Fibroblast of lung (primary cell): ENCODE measurements around the gene SLC49A4. TPM values are rescaled to one million over a fixed set of nuclear protein-coding genes. Genes with fewer than 3 reads are reported as not detected.

ENCODE experiments used
- DNase-seq, 2 donors: peaks; one replicate each; pipeline versions ENCODE4 v3.0.0 to v3.0.0-alpha.2; 2010; ENCODE audit warnings: low read depth in 2 of 2
- H2AFZ ChIP-seq: 2 replicates; pipeline ENCODE4 v1.5.1; 2012; ENCODE audit warnings: low read length, control low read depth, inconsistent platforms
- H3K27ac ChIP-seq: 2 replicates; pipeline ENCODE4 v1.5.1; 2011; ENCODE audit warnings: low read length, control low read depth; ENCODE audit not compliant: insufficient read depth
- H3K27me3 ChIP-seq: 2 replicates; pipeline ENCODE4 v1.5.1; 2011; ENCODE audit warnings: mild to moderate bottlenecking, low read length; ENCODE audit not compliant: control insufficient read depth, insufficient read depth
- H3K36me3 ChIP-seq: 2 replicates; pipeline ENCODE4 v1.5.1; 2011; ENCODE audit warnings: low read length; ENCODE audit not compliant: control insufficient read depth, insufficient read depth
- H3K4me1 ChIP-seq: 2 replicates; pipeline ENCODE4 v1.5.1; 2011; ENCODE audit warnings: low read length; ENCODE audit not compliant: control insufficient read depth, insufficient read depth; ENCODE audit errors: extremely low read depth
- H3K4me2 ChIP-seq: 2 replicates; pipeline ENCODE4 v1.5.1; 2011; ENCODE audit warnings: low read length, control low read depth; ENCODE audit not compliant: insufficient read depth; ENCODE audit errors: extremely low read depth
- H3K4me3 ChIP-seq, 4 experiments: fragments of 200-600 bp in 1 of 4; sonication (generic) in 1 of 4; replicated peaks in 1 of 4; 2 replicates each; pipeline ENCODE4 v1.5.1; 2011 to 2016; ENCODE audit warnings: low read length in 4 of 4, low read depth in 3 of 4, mild to moderate bottlenecking in 3 of 4, control low read depth in 2 of 4, inconsistent platforms in 1 of 4, mixed read lengths in 1 of 4; ENCODE audit not compliant: insufficient read depth in 1 of 4; ENCODE audit errors: control extremely low read depth in 1 of 4
- H3K79me2 ChIP-seq: 2 replicates; pipeline ENCODE4 v1.5.1; 2012; ENCODE audit warnings: mild to moderate bottlenecking, low read length, inconsistent platforms; ENCODE audit not compliant: control insufficient read depth, insufficient read depth
- H3K9ac ChIP-seq: 2 replicates; pipeline ENCODE4 v1.5.1; 2011; ENCODE audit warnings: mild to moderate bottlenecking, low read length, control low read depth; ENCODE audit not compliant: insufficient read depth
- H3K9me3 ChIP-seq: 2 replicates; pipeline ENCODE4 v1.5.1; 2012; ENCODE audit warnings: low read depth, low read length; ENCODE audit not compliant: control insufficient read depth, insufficient read depth
- H4K20me1 ChIP-seq: 2 replicates; pipeline ENCODE4 v1.5.1; 2011; ENCODE audit warnings: low read length; ENCODE audit not compliant: control insufficient read depth, insufficient read depth; ENCODE audit errors: extremely low read depth
- EZH2 ChIP-seq: IDR thresholded peaks from 2 replicates; pipeline ENCODE4 v1.5.1; 2012; ENCODE audit warnings: low read length, control low read depth, mild to moderate bottlenecking; ENCODE audit errors: missing control alignments
- polyA plus RNA-seq, 2 donors: library from polyadenylated mRNA; depleted of rRNA in 1 of 2; stranded (reverse) in 1 of 2; unstranded in 1 of 2; fragments of >200 nt; gene quantifications; 2 replicates each; pipeline ENCODE4 v1.2.1, GENCODE V29; 2011 to 2012; ENCODE audit warnings: missing spikeins in 1 of 2
- total RNA-seq: library from RNA; depleted of rRNA; stranded (reverse); fragments of >200 nt; gene quantifications from 2 replicates; pipeline ENCODE4 v1.2.1, GENCODE V29; 2014
- TF ChIP-seq, protein P1 (sequence below), 2 donors: IDR thresholded peaks in 1 of 2; conservative IDR thresholded peaks in 1 of 2; 1 replicate in 1 of 2; 2 replicates in 1 of 2; pipeline ENCODE4 v1.5.1; 2011 to 2012; ENCODE audit warnings: low read length in 2 of 2, control low read depth in 1 of 2, inconsistent platforms in 1 of 2, low read depth in 1 of 2, mild to moderate bottlenecking in 1 of 2

Gene SLC49A4
- total and polyA plus RNA-seq, 2 donors (not counting 1 experiment from before 2014, with no cell fraction given) = 14.5 to 20.6 TPM

DNA sequence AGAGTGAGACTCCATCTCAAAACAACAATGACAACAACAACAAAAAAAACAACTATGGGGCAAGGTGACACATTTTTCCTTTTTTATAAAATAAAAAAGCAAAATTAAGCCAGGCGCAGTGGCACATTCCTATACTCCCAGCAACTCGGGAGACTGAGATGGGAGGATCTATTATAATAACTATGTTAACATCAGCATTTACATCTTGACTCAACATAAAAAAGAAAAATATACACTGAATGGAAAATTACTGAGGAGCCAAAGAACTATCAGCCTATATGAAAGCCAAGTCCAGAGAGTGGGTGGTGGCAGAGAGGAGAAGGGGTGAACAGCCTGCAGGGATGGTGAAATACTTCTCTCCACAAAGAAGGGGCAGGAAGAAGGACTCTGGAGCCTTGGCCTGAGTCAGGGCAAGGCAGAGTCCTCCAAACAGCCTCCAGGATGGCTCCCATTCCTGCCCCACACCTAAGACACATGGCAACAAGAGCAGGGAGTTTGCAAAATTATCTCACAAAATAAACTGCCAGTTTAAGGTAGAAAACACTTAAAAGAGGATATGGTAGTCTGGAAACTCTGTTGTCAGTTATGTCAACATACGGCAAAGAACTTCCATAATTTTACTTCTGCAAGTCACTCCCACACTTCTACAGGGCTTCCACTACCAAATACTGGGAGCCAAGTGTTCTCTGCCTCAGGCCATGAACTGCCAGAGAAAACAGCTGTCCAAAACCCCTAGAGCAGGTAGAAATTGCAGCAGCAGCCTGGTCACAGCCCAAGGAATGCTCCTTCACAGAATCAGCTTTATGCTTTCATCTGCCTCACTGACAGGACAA is 27.1 kb upstream of the SLC49A4 start:
- H3K27ac ChIP-seq = no peak overlapping the region
- TF ChIP-seq EZH2 = no peak
- TF ChIP-seq, protein P1, sequence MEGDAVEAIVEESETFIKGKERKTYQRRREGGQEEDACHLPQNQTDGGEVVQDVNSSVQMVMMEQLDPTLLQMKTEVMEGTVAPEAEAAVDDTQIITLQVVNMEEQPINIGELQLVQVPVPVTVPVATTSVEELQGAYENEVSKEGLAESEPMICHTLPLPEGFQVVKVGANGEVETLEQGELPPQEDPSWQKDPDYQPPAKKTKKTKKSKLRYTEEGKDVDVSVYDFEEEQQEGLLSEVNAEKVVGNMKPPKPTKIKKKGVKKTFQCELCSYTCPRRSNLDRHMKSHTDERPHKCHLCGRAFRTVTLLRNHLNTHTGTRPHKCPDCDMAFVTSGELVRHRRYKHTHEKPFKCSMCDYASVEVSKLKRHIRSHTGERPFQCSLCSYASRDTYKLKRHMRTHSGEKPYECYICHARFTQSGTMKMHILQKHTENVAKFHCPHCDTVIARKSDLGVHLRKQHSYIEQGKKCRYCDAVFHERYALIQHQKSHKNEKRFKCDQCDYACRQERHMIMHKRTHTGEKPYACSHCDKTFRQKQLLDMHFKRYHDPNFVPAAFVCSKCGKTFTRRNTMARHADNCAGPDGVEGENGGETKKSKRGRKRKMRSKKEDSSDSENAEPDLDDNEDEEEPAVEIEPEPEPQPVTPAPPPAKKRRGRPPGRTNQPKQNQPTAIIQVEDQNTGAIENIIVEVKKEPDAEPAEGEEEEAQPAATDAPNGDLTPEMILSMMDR (conservative IDR thresholded peaks at IDR 0.05 in 1 of 2, IDR thresholded peaks at IDR 0.05 in 1 of 2; ENCODE audit: low read depth in 1 of 2, low read length in 2 of 2) = no peak
- no peaks in the 10 kb centered on the region for H3K36me3 ChIP-seq
- no peaks in the 10 kb centered on the region for H3K9me3 ChIP-seq
- H3K27me3 ChIP-seq = no peaks in the 10 kb centered on the region
- no peaks in the 10 kb centered on the region for H3K79me2 ChIP-seq
- H3K4me3 ChIP-seq = no peak overlapping the region
- H4K20me1 ChIP-seq = no peaks in the 10 kb centered on the region
- H3K4me1 ChIP-seq = no peaks in the 10 kb centered on the region
- no peak overlapping the region for H3K4me2 ChIP-seq
- no peak overlapping the region for H3K9ac ChIP-seq
- no peak overlapping the region for H2AFZ ChIP-seq
- no peak for DNase-seq

GRCh38 chr3:122770521-122771202 is 24.2 kb upstream of the SLC49A4 start:
- H3K79me2 ChIP-seq = no peaks in the 10 kb centered on the region
- H3K9ac ChIP-seq = no peak overlapping the region
- H3K4me2 ChIP-seq = no peak overlapping the region
- no peak overlapping the region for H3K27ac ChIP-seq
- no peaks in the 10 kb centered on the region for H3K36me3 ChIP-seq
- H3K4me1 ChIP-seq = no peaks in the 10 kb centered on the region
- no peak for TF ChIP-seq EZH2
- TF ChIP-seq, protein P1 (conservative IDR thresholded peaks at IDR 0.05 in 1 of 2, IDR thresholded peaks at IDR 0.05 in 1 of 2; ENCODE audit: low read depth in 1 of 2, low read length in 2 of 2) = no peak
- no peak overlapping the region for H2AFZ ChIP-seq
- H3K4me3 ChIP-seq = no peak overlapping the region
- no peak for DNase-seq
- H4K20me1 ChIP-seq = no peaks in the 10 kb centered on the region
- H3K9me3 ChIP-seq = no peaks in the 10 kb centered on the region
- H3K27me3 ChIP-seq = no peaks in the 10 kb centered on the region

- no peak for TF ChIP-seq EZH2
- TF ChIP-seq, protein P1 (conservative IDR thresholded peaks at IDR 0.05 in 1 of 2, IDR thresholded peaks at IDR 0.05 in 1 of 2; ENCODE audit: low read depth in 1 of 2, low read length in 2 of 2) = no peak
- Histone ChIP-seq H3K4me2 (no peak overlapping the region), H3K27me3 (no peaks in the 10 kb centered on the region), H4K20me1 (no peaks in the 10 kb centered on the region), H3K79me2 (no peaks in the 10 kb centered on the region), H3K4me3 (no peak overlapping the region), H2AFZ (no peak overlapping the region), H3K36me3 (no peaks in the 10 kb centered on the region), H3K9ac (no peak overlapping the region), H3K9me3 (no peaks in the 10 kb centered on the region), H3K4me1 (no peaks in the 10 kb centered on the region), H3K27ac (no peak overlapping the region)
- no peak for DNase-seq
Measured at GRCh38 chr3:122772827-122773226, 22.0 kb upstream of the SLC49A4 start.
